OCI-LY7 (cell line): ENCODE data around the gene SALL1. TPM values are rescaled to one million over a fixed set of nuclear protein-coding genes. Genes with fewer than 3 reads are reported as not detected.

Source experiments
- Bru-seq: library from RNA; stranded (reverse); fragments of 400-500 nt; gene quantifications from one replicate; lab custom pipeline; 2021; lab: Mats Ljungman, UMichigan
- BruChase-seq, 2 experiments: library from RNA; stranded (reverse); fragments of 400-500 nt; gene quantifications; one replicate each; lab custom pipeline; 2021; lab: Mats Ljungman, UMichigan
- BruUV-seq: library from RNA; stranded (reverse); fragments of 400-500 nt; replicated peaks from 2 replicates; lab custom pipeline; 2021; lab: Mats Ljungman, UMichigan
- CTCF ChIA-PET: fragments of 300-600 bp; sonication (Branson Sonifier 250); formaldehyde crosslinking; loops from one replicate; lab custom pipeline; 2022; ENCODE audit warnings: antibody characterized with exemption; ENCODE audit not compliant: unreplicated experiment; lab: Charles Lee
- POLR2A ChIA-PET: fragments of 300-600 bp; sonication (Branson Sonifier 250); formaldehyde crosslinking; loops from one replicate; lab custom pipeline; 2022; ENCODE audit warnings: antibody characterized with exemption; lab: Charles Lee
- DNase-seq: peaks from one replicate; pipeline ENCODE4 v3.0.0-alpha.2; 2015; ENCODE audit warnings: low spot score
- H2AFZ ChIP-seq: fragments of 200-600 bp; sonication (generic), shearing (Covaris generic); 2 replicates; pipeline ENCODE4 v1.6.1; 2014; ENCODE audit warnings: mild to moderate bottlenecking, antibody characterized with exemption, low read length, moderate library complexity
- H3K27ac ChIP-seq: fragments of 200-600 bp; sonication (generic); 2 replicates; pipeline ENCODE4 v1.5.1; 2014; ENCODE audit warnings: mixed run types, low read depth, mild to moderate bottlenecking, moderate library complexity, low read length, inconsistent platforms; ENCODE audit not compliant: poor library complexity, severe bottlenecking
- H3K36me3 ChIP-seq: fragments of 200-600 bp; sonication (generic); 2 replicates; pipeline ENCODE4 v1.6.1; 2014; ENCODE audit warnings: mild to moderate bottlenecking, antibody characterized with exemption, low read length, moderate library complexity, mixed read lengths; ENCODE audit not compliant: insufficient read depth
- H3K4me1 ChIP-seq: fragments of 200-600 bp; sonication (generic); 2 replicates; pipeline ENCODE4 v1.5.1; 2014; ENCODE audit warnings: mild to moderate bottlenecking, low read length; ENCODE audit not compliant: insufficient read depth, poor library complexity, severe bottlenecking
- H3K4me2 ChIP-seq: fragments of 200-600 bp; sonication (generic); 2 replicates; pipeline ENCODE4 v1.6.1; 2014; ENCODE audit warnings: mild to moderate bottlenecking, low read length
- H3K4me3 ChIP-seq: fragments of 200-600 bp; sonication (generic); 2 replicates; pipeline ENCODE4 v1.5.1; 2014; ENCODE audit warnings: mild to moderate bottlenecking, low read depth, low read length; ENCODE audit not compliant: poor library complexity, severe bottlenecking
- H3K79me2 ChIP-seq: fragments of 200-600 bp; sonication (generic); 2 replicates; pipeline ENCODE4 v1.6.1; 2016; ENCODE audit warnings: low read depth, mild to moderate bottlenecking, low read length, moderate library complexity, mixed read lengths; ENCODE audit not compliant: insufficient read depth
- H3K9me2 ChIP-seq: fragments of 200-600 bp; sonication (generic); 2 replicates; pipeline ENCODE4 v1.6.1; 2016; ENCODE audit warnings: mild to moderate bottlenecking, low read length, mixed read lengths; ENCODE audit not compliant: insufficient read depth
- H3K9me3 ChIP-seq: fragments of 200-600 bp; sonication (generic); 2 replicates; pipeline ENCODE4 v1.6.1; 2014; ENCODE audit warnings: mild to moderate bottlenecking, mixed run types, low read length, mixed read lengths
- H4K20me1 ChIP-seq: fragments of 200-600 bp; sonication (generic); 2 replicates; pipeline ENCODE4 v1.6.1; 2014; ENCODE audit warnings: mild to moderate bottlenecking, antibody characterized with exemption, low read length, moderate library complexity, mixed read lengths; ENCODE audit not compliant: insufficient read depth
- CTCF ChIP-seq: fragments of 200-600 bp; sonication (generic); conservative IDR thresholded peaks from 2 replicates; pipeline ENCODE4 v1.5.1; 2014; ENCODE audit warnings: mild to moderate bottlenecking, antibody characterized with exemption, low read length, moderate library complexity, mixed read lengths
- EZH2phosphoT487 ChIP-seq: fragments of 200-600 bp; sonication (generic); IDR thresholded peaks from 2 replicates; pipeline ENCODE4 v1.6.1; 2018; ENCODE audit warnings: low read depth, borderline replicate concordance, mild to moderate bottlenecking, mixed run types, antibody characterized with exemption, low read length, moderate library complexity, mixed read lengths
- intact Hi-C: fragments of 100-400 bp; cut with micrococcal nuclease; formaldehyde crosslinking; loops from one replicate; pipeline ENCODE4 v1.10.0; 2022; ENCODE audit not compliant: unreplicated experiment
- long read RNA-seq: library from polyadenylated mRNA; stranded (forward); transcript quantifications from one replicate; pipeline ENCODE4 v2.0.0, GENCODE V29; 2022
- total RNA-seq, 2 experiments: library from RNA; depleted of rRNA in 1 of 2; stranded (reverse); fragments of >200 nt in 1 of 2; shearing (Covaris generic) in 1 of 2; gene quantifications; 2 replicates each; pipeline ENCODE4 v1.2.3, GENCODE V29; 2014 to 2022

SALL1 gene
- not detected in 2 replicates for total RNA-seq (2014; rRNA removed; shearing (Covaris generic))
- not detected in 2 replicates for total RNA-seq (2022)
- not detected for Bru-seq, nascent RNA
- not detected for BruChase-seq, experiment 1, labeled RNA remaining after a 6-hour chase
- not detected for BruChase-seq, experiment 2, labeled RNA remaining after a 2-hour chase
- long read RNA-seq: 0 reads

DNA sequence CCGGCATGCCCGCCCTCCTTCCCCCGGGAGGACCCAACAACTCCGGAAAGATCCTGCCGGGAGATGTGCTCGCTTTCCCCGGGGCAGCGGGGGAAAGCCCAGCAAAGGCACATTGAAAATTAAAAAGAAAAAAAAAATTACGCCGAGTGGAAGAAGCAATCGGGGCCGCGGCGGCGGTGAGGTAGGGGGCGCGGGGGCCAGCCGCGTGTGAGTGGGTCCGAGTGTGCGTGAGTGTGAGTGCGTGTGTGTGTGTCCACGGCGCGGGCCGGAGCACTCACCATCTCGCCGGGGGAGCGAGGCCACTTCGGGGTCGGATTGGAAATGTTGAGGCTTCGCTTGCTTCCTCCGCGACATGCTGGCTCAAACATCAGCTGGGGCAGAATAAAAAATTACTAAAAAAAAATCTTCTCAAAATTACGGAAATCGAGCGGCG lies at the start of gene SALL1:
SALL1 (minus strand) TSS at position 383 of the 433 bp plus-strand sequence; CDS start at position 354, 29 bp downstream.
- no peak for DNase-seq
- Histone ChIP-seq H3K79me2 (no peaks in the 10 kb centered on the region), H2AFZ (no peak within 1 kb of the TSS), H3K4me2 (no peak within 1 kb of the TSS), H4K20me1 (no peaks in the 10 kb centered on the region), H3K9me3 (no peaks in the 10 kb centered on the region), H3K4me1 (no peaks in the 10 kb centered on the region), H3K4me3 (no peak within 1 kb of the TSS), H3K36me3 (no peaks in the 10 kb centered on the region), H3K9me2 (no peaks in the 10 kb centered on the region), H3K27ac (no peak within 1 kb of the TSS)
- TF ChIP-seq EZH2phosphoT487 (no peak), CTCF (no peak)
- no TSS peak for BruUV-seq
- POLR2A ChIA-PET: no interaction called here
- CTCF ChIA-PET: no interaction called here
- intact Hi-C loops: no loop called here

DNA sequence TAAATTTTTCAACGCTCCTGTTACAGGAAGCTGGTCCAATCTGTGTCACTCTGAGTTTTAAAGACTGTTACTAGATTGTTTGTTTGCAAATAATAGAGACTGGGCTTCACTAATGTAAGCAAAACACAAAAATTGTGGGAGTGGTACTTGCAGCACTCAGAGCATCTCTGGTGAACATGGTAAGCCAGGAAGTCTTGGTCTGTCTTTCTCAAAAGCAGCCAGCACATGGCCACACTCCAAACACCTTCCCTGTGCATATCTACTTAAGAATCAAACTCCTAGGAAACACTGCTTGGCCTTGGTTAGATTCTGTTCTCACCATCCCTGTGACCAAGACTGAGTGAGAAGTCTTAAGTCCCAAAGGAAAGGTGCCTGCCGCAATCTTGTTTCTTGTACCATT lies 49.7 kb upstream of the SALL1 start:
- no peaks in the 10 kb centered on the region for H3K4me1 ChIP-seq
- H3K9me3 ChIP-seq: no peaks in the 10 kb centered on the region
- H3K79me2 ChIP-seq: no peaks in the 10 kb centered on the region
- 0 out of 2 replicates have a peak, but pooled peaks cover 2% of the 10 kb centered on the region for H3K9me2 ChIP-seq
- no peaks in the 10 kb centered on the region for H4K20me1 ChIP-seq
- no peak for DNase-seq
- H2AFZ ChIP-seq: no peak overlapping the region
- POLR2A ChIA-PET: no interaction called here
- CTCF ChIA-PET: no interaction called here
- no peaks in the 10 kb centered on the region for H3K36me3 ChIP-seq
- no TSS peak for BruUV-seq
- intact Hi-C loops: no loop called here
- no peak overlapping the region for H3K4me3 ChIP-seq
- H3K27ac ChIP-seq: no peak overlapping the region
- TF ChIP-seq EZH2phosphoT487: no peak
- TF ChIP-seq CTCF: no peak
- H3K4me2 ChIP-seq: no peak overlapping the region

DNA sequence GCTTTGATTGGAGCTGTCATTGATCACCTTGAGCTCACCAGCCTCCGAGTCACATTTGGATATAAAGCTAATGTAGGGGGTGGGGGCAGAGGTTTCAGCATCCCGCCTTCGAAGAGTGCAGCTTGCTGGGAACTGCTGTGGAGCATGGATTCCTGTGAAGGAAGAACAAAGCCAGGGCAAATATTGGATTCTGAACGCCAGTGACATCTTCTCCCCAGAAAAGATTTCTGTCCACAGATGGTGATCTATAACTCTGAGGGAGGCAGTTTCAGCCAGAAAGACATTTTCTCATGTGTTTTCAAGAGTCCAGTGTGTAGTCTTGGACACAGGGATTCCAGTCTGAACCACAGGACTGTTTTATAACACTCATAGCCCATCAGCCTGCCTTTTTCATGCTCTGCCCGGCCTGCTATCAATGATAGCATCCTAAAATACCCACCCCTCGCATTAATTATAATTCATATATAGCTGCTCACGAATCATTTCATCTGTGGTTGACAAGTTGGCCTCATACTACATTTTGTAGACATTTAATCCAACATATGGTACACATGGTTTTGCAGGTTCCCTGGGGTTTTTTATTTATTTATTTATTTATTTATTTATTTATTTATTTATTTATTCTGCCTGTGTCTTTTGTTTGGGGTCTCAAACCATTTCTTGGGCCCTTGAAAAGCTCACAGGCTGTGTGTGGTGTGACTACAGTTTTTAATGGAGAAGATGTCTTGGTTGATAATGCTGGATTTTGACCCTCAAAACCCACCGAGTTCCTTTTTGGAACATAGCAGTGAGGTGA lies 47.1 kb upstream of the SALL1 start:
- TF ChIP-seq CTCF: no peak
- no peak for TF ChIP-seq EZH2phosphoT487
- Histone ChIP-seq H3K79me2 (no peaks in the 10 kb centered on the region), H3K27ac (no peak overlapping the region), H3K36me3 (no peaks in the 10 kb centered on the region), H4K20me1 (no peaks in the 10 kb centered on the region), H3K4me3 (no peak overlapping the region), H3K9me2 (no peaks in the 10 kb centered on the region), H3K4me1 (no peaks in the 10 kb centered on the region), H2AFZ (no peak overlapping the region), H3K4me2 (no peak overlapping the region), H3K9me3 (no peaks in the 10 kb centered on the region)
- DNase-seq: no peak
- ChIA-PET CTCF (no interaction called here), POLR2A (interaction anchor here (0.6 kb wide), 1 partner anchor 10 kb away, joined by 3 read pairs; no protein-coding TSS in a partner anchor)
- BruUV-seq: no TSS peak
- intact Hi-C loops: no loop called here
